Epithelial cell of prostate (primary cell): ENCODE results near the gene UVSSA.
"Not testable (repeated sequence)": the region's sequence is repeated elsewhere in the genome, so short reads cannot be mapped to it uniquely, and the experiment has no call there.

ENCODE experiments used
- DNase-seq: peaks from one replicate; pipeline ENCODE4 v3.0.0-alpha.2; 2011; ENCODE audit warnings: low read depth, low spot score
- H3K27ac ChIP-seq: fragments of 450-650 bp; 2 replicates; pipeline ENCODE4 v1.5.1; 2017; ENCODE audit warnings: mild to moderate bottlenecking

UVSSA gene

GRCh38 chr4:1414831-1415680, 68.0 kb downstream of the UVSSA start:
- no peak overlapping the region for H3K27ac ChIP-seq
- no peak for DNase-seq

DNA sequence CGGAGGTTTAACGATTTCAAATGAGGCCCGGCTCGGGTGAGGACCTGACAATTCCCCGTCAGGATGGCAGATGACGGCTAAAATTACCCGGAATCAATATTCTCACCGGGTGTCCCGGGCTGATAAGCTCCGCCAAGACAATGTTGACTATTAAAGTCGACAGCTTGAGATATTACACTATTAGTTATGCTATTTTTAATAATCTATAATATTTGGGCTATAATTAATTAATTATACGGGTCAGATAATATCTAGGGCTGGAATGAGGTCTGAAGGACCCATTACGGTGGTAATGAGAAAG, 68.6 kb downstream of the UVSSA start:
- H3K27ac ChIP-seq, result no peak overlapping the region
- no peak for DNase-seq

DNA sequence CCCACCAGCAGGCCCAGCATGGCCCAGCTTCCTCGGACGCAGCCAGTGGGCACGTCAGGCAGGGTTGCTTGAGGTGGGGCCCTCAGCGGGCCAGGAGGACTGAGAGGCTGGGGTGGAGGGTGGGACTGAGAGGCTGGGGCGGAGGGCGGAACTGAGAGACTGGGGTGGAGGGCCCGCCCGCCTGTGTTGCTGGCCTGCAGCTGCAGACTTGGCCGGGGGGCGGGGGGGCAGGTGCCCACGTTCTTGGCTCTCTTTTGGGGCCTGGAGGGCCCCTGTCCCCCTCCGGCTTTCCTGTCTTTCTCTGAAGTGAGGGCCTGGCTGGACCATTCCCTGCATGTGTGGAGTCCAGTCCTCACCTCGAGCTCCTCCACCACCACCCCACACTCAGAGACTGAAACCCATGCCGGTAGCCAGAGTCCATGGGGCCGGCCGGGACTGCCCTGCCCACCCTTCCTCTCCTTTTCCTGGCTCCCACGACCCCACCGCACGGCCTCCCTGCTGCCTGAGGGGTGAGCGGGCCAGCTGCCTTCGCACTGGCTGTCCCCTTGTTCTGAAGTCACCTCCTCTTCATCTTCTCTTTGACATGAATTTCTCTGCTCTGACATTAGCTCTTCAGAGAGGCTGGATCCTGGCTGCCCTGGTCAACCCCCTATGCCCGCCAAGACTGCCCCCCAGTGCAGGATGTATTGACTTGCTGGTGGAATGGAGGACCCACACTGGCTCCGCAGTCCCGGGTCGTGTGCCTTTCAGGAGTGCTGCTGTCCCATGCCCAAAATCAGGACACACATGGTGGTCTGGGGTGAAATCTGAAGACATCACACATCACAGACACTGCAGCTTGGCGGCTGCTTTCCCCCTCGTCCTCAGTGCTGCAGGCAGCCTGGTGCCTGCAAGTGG, 69.3 kb downstream of the UVSSA start:
- no peak overlapping the region for H3K27ac ChIP-seq
- no peak for DNase-seq

- DNase-seq, result no peak
- H3K27ac ChIP-seq, result no peak overlapping the region
Measured at GRCh38 chr4:1416948-1417260, 69.9 kb downstream of the UVSSA start.

DNA sequence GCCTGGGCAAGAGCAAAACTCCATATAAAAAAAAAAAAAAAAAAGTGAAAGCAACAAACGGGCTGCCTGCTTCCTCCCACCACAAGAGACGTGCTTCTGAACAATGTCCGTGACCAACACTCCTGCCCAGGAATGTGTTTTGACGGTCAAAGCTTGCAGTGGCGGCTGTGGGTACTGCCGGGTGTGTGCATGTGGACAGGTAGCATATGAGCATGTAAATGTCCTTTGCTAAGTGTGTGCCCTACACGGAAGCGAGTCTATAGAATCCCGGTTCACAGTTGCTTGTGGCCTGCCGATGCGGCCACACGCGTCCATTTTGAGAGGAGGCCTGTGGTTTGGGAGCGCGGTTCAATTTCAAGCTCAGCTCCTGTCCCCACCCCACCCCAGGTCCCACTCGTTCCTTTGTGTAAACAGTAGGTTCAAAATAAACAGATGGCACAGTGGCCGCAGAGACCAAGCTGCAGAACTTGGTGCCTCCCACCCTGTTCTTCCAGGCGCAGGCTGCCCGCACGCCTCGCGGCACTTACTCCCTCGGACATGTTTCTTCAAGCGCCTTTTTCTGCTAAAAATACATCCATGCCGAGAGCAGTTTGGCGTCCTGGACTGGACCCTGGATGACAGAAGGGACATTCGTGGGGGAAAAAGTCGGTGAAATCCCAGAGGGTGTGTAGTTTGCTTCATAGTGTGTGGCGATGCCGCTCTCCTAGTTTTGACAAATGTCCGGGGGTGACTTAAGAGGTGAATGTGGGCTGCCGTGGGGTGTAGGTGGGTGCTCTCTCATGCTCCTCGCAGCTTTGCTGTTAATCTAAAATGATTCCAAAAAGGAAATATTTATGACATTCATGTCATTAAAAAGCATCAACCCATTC, 70.7 kb downstream of the UVSSA start:
- no peak overlapping the region for H3K27ac ChIP-seq
- DNase-seq, result no peak

DNA sequence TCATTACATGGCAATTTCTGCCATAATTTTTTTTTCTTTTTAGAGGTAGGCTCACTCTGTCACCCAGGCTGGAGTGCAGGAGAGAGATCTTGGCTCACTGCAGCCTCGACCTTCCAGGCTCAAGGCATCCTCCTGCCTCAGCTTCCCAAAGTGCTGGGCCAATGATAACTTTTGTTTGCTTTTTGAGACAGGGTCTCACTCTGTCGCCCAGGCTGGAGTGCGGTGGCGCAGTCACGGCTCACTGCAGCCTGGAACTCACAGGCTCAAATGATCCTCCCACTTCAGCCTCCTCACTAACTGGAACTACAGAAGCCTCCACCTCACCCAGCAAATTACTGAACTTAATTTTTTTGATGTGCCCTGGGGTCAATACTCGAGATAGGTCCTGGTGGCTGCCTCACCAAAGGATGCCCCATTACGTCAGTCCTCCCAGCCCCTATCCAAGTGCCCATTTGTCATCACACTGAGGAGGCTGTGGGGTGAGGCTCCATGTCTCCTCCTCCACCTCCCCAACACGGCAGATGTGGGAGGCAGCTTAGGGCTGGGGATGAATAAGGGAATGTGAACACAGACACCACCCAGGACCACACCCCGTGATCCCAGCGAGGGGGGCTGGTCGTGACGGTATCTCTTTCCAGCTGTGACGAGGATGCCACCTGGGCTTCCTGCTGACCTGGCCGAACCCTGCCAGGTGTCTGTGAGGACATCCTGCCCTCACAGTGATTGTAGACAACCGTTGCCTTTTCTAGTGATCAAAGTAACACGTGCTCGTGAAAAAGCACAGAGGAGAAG, 71.7 kb downstream of the UVSSA start:
- DNase-seq, result no peak
- no peak overlapping the region for H3K27ac ChIP-seq

DNA sequence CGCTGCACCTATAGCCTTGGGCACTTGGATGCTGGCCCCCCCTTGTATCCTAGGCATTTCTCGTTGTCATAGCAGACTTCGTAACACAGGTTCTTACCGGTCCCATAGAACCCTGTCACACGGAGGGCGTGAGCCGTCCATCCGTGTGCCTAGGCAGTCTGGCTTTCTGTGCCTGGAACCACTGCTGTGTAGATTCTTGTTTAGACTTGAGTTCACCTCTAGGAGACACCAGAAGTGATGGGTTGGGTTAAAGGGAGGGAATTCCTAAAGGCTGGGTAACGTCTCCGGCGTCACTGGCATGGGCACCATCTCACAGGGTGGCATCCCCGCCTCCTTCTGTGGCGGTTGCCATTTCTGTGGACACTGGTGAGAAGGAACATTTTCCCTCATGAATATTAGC, 72.7 kb downstream of the UVSSA start:
- no peak for DNase-seq

GRCh38 chr4:1421657-1422056, 74.6 kb downstream of the UVSSA start:
- no peak for DNase-seq
- H3K27ac ChIP-seq, result no peak overlapping the region

More for the DNA sequence above, 72.7 kb downstream of the UVSSA start:
- no peak overlapping the region for H3K27ac ChIP-seq

DNA sequence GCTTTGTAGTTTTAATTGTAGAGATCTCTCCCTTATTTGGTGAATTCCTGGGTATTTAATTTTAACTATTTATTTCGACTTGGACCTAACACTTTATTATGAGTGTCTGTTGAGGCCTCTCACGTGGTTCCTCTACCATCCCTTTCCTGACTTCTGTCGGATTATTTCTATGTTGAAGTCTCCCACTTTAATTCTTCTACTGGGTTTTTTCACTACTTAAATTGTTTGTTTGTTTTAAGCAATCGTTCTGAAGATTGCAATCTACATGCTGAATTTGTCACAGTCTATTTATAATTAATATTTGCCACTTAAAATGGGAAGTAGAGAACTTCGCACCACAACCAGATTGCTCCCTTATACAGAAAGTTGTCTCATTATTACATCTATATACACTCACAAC, 80.0 kb downstream of the UVSSA start:
- DNase-seq, result no peak
- no peak overlapping the region for H3K27ac ChIP-seq

- not testable (repeated sequence) for DNase-seq, H3K27ac ChIP-seq
Measured at GRCh38 chr4:1443688-1444172, 96.7 kb downstream of the UVSSA start.
